GM12878 (cell line): ENCODE results near the gene ABHD8. TPM values are rescaled to one million over a fixed set of nuclear protein-coding genes. Genes with fewer than 3 reads are reported as not detected.

Experiments
- ATAC-seq: fragments of 200-7000 bp; cut with Tn5 transposase; 3 replicates; pipeline ENCODE4 v1.9.1; 2020; ENCODE audit warnings: mild to moderate bottlenecking, moderate library complexity
- BruUV-seq: library from RNA; stranded (reverse); fragments of 400-500 nt; replicated peaks from 2 replicates; lab custom pipeline; 2021; lab: Mats Ljungman, UMichigan
- CTCF ChIA-PET: fragments of 300-600 bp; sonication (Branson Sonifier 250); formaldehyde crosslinking; extraction: SDS; loops from one replicate; lab custom pipeline; 2021; ENCODE audit warnings: inconsistent platforms; lab: Yijun Ruan, JAX
- POLR2A ChIA-PET: fragments of 350-600 bp; formaldehyde crosslinking; extraction: SDS; loops from one replicate; lab custom pipeline; 2021; ENCODE audit warnings: inconsistent platforms; lab: Charles Lee
- RAD21 ChIA-PET: fragments of 300-600 bp; sonication (Branson Sonifier 250); formaldehyde crosslinking; loops from one replicate; lab custom pipeline; 2023; ENCODE audit warnings: antibody characterized with exemption; ENCODE audit not compliant: unreplicated experiment; lab: Charles Lee
- SMC1A ChIA-PET: fragments of 300-600 bp; sonication (Branson Sonifier 250); formaldehyde crosslinking; loops from one replicate; lab custom pipeline; 2023; ENCODE audit not compliant: unreplicated experiment, uncharacterized antibody; lab: Charles Lee
- DNase-seq: peaks from one replicate; pipeline ENCODE4 v3.0.0-alpha.2; 2011; ENCODE audit warnings: low read depth, low spot score
- FAIRE-seq: peaks from 3 replicates; lab custom pipeline; 2011; peaks lifted over from hg19 to GRCh38; lab: Jason Lieb, UNC
- H2AFZ ChIP-seq: 2 replicates; pipeline ENCODE4 v1.6.0; 2011; ENCODE audit warnings: low read depth, low read length, control low read depth; ENCODE audit not compliant: control insufficient read depth
- H3K27ac ChIP-seq: 2 replicates; pipeline ENCODE4 v1.5.1; 2011; ENCODE audit warnings: control low read depth; ENCODE audit not compliant: control insufficient read depth, insufficient read depth
- H3K27me3 ChIP-seq, 2 experiments: replicated peaks in 1 of 2; 2 replicates each; pipeline versions ENCODE4 v1.6.0 to v1.6.1; 2011; ENCODE audit warnings: low read length in 1 of 2; ENCODE audit not compliant: control insufficient read depth in 2 of 2, insufficient read depth in 2 of 2
- H3K36me3 ChIP-seq, 2 experiments: 2 replicates each; pipeline ENCODE4 v1.5.1; 2011; ENCODE audit warnings: low read length in 1 of 2; ENCODE audit not compliant: control insufficient read depth in 2 of 2, insufficient read depth in 2 of 2
- H3K4me1 ChIP-seq: 2 replicates; pipeline ENCODE4 v1.6.1; 2011; ENCODE audit warnings: mild to moderate bottlenecking, low read length, moderate library complexity, mixed read lengths; ENCODE audit not compliant: control insufficient read depth, insufficient read depth
- H3K4me2 ChIP-seq: 2 replicates; pipeline ENCODE4 v1.6.0; 2011; ENCODE audit warnings: control low read depth; ENCODE audit not compliant: control insufficient read depth, insufficient read depth
- H3K4me3 ChIP-seq: fragments of 200-600 bp; sonication (generic); 2 replicates; pipeline ENCODE4 v1.5.1; 2016
- H3K79me2 ChIP-seq: 2 replicates; pipeline ENCODE4 v1.6.0; 2011; ENCODE audit warnings: low read length; ENCODE audit not compliant: control insufficient read depth, insufficient read depth
- H3K9ac ChIP-seq: 2 replicates; pipeline ENCODE4 v1.8.0; 2011; ENCODE audit warnings: low read length, control low read depth, mixed read lengths; ENCODE audit not compliant: control insufficient read depth, insufficient read depth
- H3K9me3 ChIP-seq: replicated peaks from 3 replicates; pipeline ENCODE4 v1.5.1; 2011; ENCODE audit warnings: mild to moderate bottlenecking, low read length; ENCODE audit not compliant: control insufficient read depth, insufficient read depth
- H4K20me1 ChIP-seq: 2 replicates; pipeline ENCODE4 v1.6.0; 2011; ENCODE audit not compliant: control insufficient read depth, insufficient read depth
- BHLHE40 ChIP-seq, 2 experiments: fragments of 450-650 bp in 1 of 2; IDR thresholded peaks; 2 replicates each; pipeline ENCODE4 v1.6.1; 2011 to 2017; ENCODE audit warnings: low read depth in 2 of 2, borderline replicate concordance in 1 of 2, improper control_type of control experiment in 1 of 2, low read length in 1 of 2, mild to moderate bottlenecking in 1 of 2
- CREB1 ChIP-seq: IDR thresholded peaks from 2 replicates; pipeline ENCODE4 v1.6.1; 2012; ENCODE audit warnings: low read depth, mild to moderate bottlenecking, inconsistent platforms
- CREM ChIP-seq: IDR thresholded peaks from 2 replicates; pipeline ENCODE4 v1.6.1; 2014; ENCODE audit warnings: antibody characterized with exemption, low read depth
- FOS ChIP-seq: IDR thresholded peaks from 3 replicates; pipeline ENCODE4 v1.6.1; 2011; ENCODE audit warnings: borderline replicate concordance; ENCODE audit not compliant: insufficient read length; ENCODE audit errors: extremely low read depth
- JUNB ChIP-seq: IDR thresholded peaks from 2 replicates; pipeline ENCODE4 v1.6.1; 2016; ENCODE audit warnings: antibody characterized with exemption, mild to moderate bottlenecking
- PAX8 ChIP-seq: fragments of 450-650 bp; IDR thresholded peaks from 2 replicates; pipeline ENCODE4 v1.6.1; 2017; ENCODE audit warnings: mild to moderate bottlenecking, moderate library complexity
- RAD51 ChIP-seq: fragments of 450-650 bp; IDR thresholded peaks from 2 replicates; pipeline ENCODE4 v1.6.1; 2016; ENCODE audit warnings: moderate library complexity, mild to moderate bottlenecking, inconsistent platforms
- RCOR1 ChIP-seq: conservative IDR thresholded peaks from 2 replicates; pipeline ENCODE4 v1.6.1; 2012; ENCODE audit warnings: low read depth, low read length, improper control_type of control experiment
- RFX5 ChIP-seq: IDR thresholded peaks from 2 replicates; pipeline ENCODE4 v1.6.1; 2011; ENCODE audit warnings: low read depth, low read length, improper control_type of control experiment
- RUNX3 ChIP-seq: IDR thresholded peaks from 2 replicates; pipeline ENCODE4 v1.6.1; 2012; ENCODE audit warnings: low read length, inconsistent platforms
- SP1 ChIP-seq: IDR thresholded peaks from one replicate; pipeline ENCODE4 v1.6.1; 2011; ENCODE audit warnings: low read depth, low read length
- WGBS: methylation state at CpG from one replicate; pipeline ENCODE4 v1.1.6; 2016; ENCODE audit warnings: low lambda C conversion rate; ENCODE audit not compliant: insufficient replicate concordance, insufficient coverage; ENCODE audit errors: missing lambda C conversion rate; 5-methylcytosine and 5-hydroxymethylcytosine counted together
- in situ Hi-C: fragments of 300-500 bp; cut with MboI; formaldehyde crosslinking; loops from 9 replicates; pipeline ENCODE4 v1.14.3; 2018; ENCODE audit warnings: mixed read lengths
- intact Hi-C: fragments of 100-400 bp; cut with micrococcal nuclease; formaldehyde crosslinking; loops from one replicate; pipeline ENCODE4 v1.14.2; 2022; ENCODE audit not compliant: unreplicated experiment
- polyA plus RNA-seq, 11 experiments: library from polyadenylated mRNA; depleted of rRNA in 4 of 11; unstranded in 6 of 11; stranded (reverse) in 5 of 11; fragments of >200 nt; fragmentation: Nextera tagmentation in 4 of 11; fragmentation: Illumina TruSeq in 1 of 11; extraction: Ambion mirVana in 4 of 11; extraction: Trizol in 1 of 11; gene quantifications; 1 replicate in 1 of 11; 2 replicates in 10 of 11; pipeline versions ENCODE4 v1.2.1 to v1.2.3, GENCODE V29; 2011 to 2016; ENCODE audit warnings: inconsistent platforms in 2 of 11, missing spikeins in 2 of 11, low read depth in 1 of 11
- total RNA-seq, 4 experiments: library from RNA; depleted of rRNA in 3 of 4; stranded (reverse); fragments of >200 nt in 3 of 4; fragmentation: Illumina TruSeq in 1 of 4; extraction: Trizol in 1 of 4; gene quantifications; 2 replicates each; pipeline versions ENCODE4 v1.2.1 to v1.2.3, GENCODE V29; 2013 to 2021
- TF ChIP-seq, protein P1 (sequence below): fragments of 450-650 bp; IDR thresholded peaks from 2 replicates; pipeline ENCODE4 v1.6.1; 2017; ENCODE audit warnings: mild to moderate bottlenecking, moderate library complexity
- TF ChIP-seq, protein P2 (sequence below): fragments of 450-650 bp; formaldehyde crosslinking; IDR thresholded peaks from 2 replicates; pipeline ENCODE4 v1.5.0; 2022; ENCODE audit warnings: mild to moderate bottlenecking, missing genetic modification characterization

ABHD8 gene
- total and polyA plus RNA-seq, 10 of the 15 experiments (the other 5 are each of a cell fraction or from before 2014, with no cell fraction given): 0.03 to 12.5 (median 6.0) TPM

DNA sequence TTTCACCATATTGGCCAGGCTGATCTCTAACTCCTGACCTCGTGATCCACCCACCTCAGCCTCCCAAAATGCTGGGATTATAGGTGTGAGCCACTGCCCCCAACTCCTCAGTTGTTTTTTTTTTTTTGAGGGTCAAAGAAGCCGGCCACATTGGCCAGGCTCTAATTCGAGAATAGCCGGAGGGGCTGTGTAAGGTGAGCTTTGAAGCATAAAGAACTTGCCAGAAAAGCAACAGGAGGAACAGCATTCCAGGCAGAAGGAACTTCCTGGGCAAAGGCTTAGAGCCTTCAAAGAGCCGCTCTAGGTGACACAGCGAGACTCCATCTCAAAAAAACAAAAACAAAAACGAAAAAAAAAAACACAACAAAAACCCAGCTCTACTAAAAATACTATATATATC is 37.2 kb downstream of the ABHD8 start (continued):
- TF ChIP-seq, protein P1, sequence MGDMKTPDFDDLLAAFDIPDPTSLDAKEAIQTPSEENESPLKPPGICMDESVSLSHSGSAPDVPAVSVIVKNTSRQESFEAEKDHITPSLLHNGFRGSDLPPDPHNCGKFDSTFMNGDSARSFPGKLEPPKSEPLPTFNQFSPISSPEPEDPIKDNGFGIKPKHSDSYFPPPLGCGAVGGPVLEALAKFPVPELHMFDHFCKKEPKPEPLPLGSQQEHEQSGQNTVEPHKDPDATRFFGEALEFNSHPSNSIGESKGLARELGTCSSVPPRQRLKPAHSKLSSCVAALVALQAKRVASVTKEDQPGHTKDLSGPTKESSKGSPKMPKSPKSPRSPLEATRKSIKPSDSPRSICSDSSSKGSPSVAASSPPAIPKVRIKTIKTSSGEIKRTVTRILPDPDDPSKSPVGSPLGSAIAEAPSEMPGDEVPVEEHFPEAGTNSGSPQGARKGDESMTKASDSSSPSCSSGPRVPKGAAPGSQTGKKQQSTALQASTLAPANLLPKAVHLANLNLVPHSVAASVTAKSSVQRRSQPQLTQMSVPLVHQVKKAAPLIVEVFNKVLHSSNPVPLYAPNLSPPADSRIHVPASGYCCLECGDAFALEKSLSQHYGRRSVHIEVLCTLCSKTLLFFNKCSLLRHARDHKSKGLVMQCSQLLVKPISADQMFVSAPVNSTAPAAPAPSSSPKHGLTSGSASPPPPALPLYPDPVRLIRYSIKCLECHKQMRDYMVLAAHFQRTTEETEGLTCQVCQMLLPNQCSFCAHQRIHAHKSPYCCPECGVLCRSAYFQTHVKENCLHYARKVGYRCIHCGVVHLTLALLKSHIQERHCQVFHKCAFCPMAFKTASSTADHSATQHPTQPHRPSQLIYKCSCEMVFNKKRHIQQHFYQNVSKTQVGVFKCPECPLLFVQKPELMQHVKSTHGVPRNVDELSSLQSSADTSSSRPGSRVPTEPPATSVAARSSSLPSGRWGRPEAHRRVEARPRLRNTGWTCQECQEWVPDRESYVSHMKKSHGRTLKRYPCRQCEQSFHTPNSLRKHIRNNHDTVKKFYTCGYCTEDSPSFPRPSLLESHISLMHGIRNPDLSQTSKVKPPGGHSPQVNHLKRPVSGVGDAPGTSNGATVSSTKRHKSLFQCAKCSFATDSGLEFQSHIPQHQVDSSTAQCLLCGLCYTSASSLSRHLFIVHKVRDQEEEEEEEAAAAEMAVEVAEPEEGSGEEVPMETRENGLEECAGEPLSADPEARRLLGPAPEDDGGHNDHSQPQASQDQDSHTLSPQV: no peak
- TF ChIP-seq JUNB (no peak), PAX8 (no peak), RUNX3 (no peak), SP1 (no peak)

DNA sequence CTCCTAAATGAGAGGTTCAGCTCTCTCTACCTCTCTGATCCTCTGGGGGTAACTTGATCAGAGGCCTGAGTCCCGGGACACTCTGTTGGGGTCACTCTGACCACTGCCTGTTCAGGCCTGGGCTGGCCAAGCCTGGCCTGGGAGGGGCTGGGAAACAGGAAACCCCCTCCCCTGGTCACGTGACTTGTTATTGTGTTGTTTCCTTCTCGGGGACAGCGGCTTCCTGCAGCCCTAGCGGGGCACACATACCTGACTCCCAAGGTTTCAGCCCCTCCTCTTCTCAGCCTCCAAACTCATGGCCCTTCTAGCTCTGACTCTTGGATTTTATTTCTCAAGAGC is 38.6 kb downstream of the ABHD8 start, which contains the start of gene USHBP1:
USHBP1 (minus strand) TSS at position 105 of the 339 bp plus-strand sequence. CDS start 446 bp downstream, outside the sequence.
- H4K20me1 ChIP-seq: no peaks in the 10 kb centered on the region
- no peak within 1 kb of the TSS for H3K27ac ChIP-seq
- peaks cover 13% of the 10 kb centered on the region for H3K79me2 ChIP-seq
- intact Hi-C loops: loop anchor here (5.0 to 10.0 kb wide), 2 partner anchors 197 to 490 kb away; no protein-coding TSS in a partner anchor
- CTCF ChIA-PET: interaction anchor here (0.7 to 10.5 kb wide), 9 partner anchors 9 to 191 kb away, joined by 3 to 120 read pairs (median 3); partner anchors contain the start of gene ANKLE1
- DNase-seq (no peak), FAIRE-seq (no peak), ATAC-seq (no peak)
- POLR2A ChIA-PET: interaction anchor here (0.6 kb wide), 1 partner anchor 57 kb away, joined by 5 read pairs; no protein-coding TSS in a partner anchor
- no peaks in the 10 kb centered on the region for H3K9me3 ChIP-seq
- SMC1A ChIA-PET: interaction anchor here (0.9 to 5.0 kb wide), 4 partner anchors 17 to 191 kb away, joined by 3 to 43 read pairs (median 5); partner anchors contain the start of gene ANKLE1
- no peak within 1 kb of the TSS for H3K9ac ChIP-seq
- in situ Hi-C loops: no loop called here
- WGBS: 13% methylated on average over 5 of the region's 5 CpGs
- peaks cover 14% of the 10 kb centered on the region for H3K4me1 ChIP-seq
- peak within 1 kb of the TSS; percentile 21; the same call in 1 of the 2 replicates for H2AFZ ChIP-seq
- no peak within 1 kb of the TSS for H3K4me3 ChIP-seq
- H3K36me3 ChIP-seq: 0 out of 4 replicates have a peak, but pooled peaks cover 0 to 2% of the 10 kb centered on the region in 2 experiments
- no peak within 1 kb of the TSS for H3K4me2 ChIP-seq
- BruUV-seq: no TSS peak
- RAD21 ChIA-PET: interaction anchor here (1.2 to 1.3 kb wide), 2 partner anchors 16 to 18 kb away, joined by 3 to 5 read pairs; no protein-coding TSS in a partner anchor
- no peaks in the 10 kb centered on the region for H3K27me3 ChIP-seq
- TF ChIP-seq RAD51 (peak; percentile 90), CREB1 (no peak), FOS (no peak), RCOR1 (no peak), RFX5 (no peak), BHLHE40 (IDR thresholded peaks at IDR 0.05; ENCODE audit: borderline replicate concordance in 1 of 2, low read depth in 2 of 2, low read length in 1 of 2) (peak; percentile 14 to 81; a peak in 2 of 4 replicates), CREM (no peak)
- TF ChIP-seq, protein P2, sequence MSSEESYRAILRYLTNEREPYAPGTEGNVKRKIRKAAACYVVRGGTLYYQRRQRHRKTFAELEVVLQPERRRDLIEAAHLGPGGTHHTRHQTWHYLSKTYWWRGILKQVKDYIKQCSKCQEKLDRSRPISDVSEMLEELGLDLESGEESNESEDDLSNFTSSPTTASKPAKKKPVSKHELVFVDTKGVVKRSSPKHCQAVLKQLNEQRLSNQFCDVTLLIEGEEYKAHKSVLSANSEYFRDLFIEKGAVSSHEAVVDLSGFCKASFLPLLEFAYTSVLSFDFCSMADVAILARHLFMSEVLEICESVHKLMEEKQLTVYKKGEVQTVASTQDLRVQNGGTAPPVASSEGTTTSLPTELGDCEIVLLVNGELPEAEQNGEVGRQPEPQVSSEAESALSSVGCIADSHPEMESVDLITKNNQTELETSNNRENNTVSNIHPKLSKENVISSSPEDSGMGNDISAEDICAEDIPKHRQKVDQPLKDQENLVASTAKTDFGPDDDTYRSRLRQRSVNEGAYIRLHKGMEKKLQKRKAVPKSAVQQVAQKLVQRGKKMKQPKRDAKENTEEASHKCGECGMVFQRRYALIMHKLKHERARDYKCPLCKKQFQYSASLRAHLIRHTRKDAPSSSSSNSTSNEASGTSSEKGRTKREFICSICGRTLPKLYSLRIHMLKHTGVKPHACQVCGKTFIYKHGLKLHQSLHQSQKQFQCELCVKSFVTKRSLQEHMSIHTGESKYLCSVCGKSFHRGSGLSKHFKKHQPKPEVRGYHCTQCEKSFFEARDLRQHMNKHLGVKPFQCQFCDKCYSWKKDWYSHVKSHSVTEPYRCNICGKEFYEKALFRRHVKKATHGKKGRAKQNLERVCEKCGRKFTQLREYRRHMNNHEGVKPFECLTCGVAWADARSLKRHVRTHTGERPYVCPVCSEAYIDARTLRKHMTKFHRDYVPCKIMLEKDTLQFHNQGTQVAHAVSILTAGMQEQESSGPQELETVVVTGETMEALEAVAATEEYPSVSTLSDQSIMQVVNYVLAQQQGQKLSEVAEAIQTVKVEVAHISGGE (CRISPR knock-in tag): no peak
